ENCODE data around the gene CEBPZOS.

Gene CEBPZOS

GRCh38 chr2:37196320-37197195, at the start of gene CEBPZOS:
TSS of gene CEBPZOS (plus strand) at chr2:37196496. CDS start at chr2:37199705, 3,209 bp downstream.
- peak within 1 kb of the TSS; percentile 98 for H3K4me3 ChIP-seq (ENCODE audit: low read depth, low read length)
- no peak for TF ChIP-seq CTCF (IDR thresholded peaks at IDR 0.05; ENCODE audit: insufficient read depth, low read depth, low read length, missing control alignments)
- DNase-seq (ENCODE audit: low read depth) = peak; percentile 93

DNA sequence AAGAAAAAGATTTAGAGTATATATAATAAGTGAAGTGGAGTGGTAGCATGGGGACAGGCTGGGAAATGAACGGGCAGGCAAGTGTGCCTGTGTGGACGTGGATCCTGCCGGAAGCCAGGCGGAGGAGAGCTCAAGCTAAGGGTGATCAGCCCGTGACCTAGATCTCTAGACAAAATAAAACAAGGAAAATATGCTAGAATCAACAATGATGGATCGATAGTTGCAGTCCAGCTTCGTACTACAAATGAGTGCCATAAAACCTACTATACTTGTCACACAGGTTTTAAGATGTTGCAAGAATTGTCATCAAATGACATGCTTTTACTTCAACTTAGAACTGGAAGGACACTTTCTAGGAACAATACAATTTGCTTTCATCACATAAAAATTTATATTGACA, 48.0 kb upstream of the CEBPZOS start:
- H3K4me3 ChIP-seq (ENCODE audit: low read depth, low read length) = no peak overlapping the region
- no peak for DNase-seq (ENCODE audit: low read depth)
- no peak for TF ChIP-seq CTCF (IDR thresholded peaks at IDR 0.05; ENCODE audit: insufficient read depth, low read depth, low read length, missing control alignments)

DNA sequence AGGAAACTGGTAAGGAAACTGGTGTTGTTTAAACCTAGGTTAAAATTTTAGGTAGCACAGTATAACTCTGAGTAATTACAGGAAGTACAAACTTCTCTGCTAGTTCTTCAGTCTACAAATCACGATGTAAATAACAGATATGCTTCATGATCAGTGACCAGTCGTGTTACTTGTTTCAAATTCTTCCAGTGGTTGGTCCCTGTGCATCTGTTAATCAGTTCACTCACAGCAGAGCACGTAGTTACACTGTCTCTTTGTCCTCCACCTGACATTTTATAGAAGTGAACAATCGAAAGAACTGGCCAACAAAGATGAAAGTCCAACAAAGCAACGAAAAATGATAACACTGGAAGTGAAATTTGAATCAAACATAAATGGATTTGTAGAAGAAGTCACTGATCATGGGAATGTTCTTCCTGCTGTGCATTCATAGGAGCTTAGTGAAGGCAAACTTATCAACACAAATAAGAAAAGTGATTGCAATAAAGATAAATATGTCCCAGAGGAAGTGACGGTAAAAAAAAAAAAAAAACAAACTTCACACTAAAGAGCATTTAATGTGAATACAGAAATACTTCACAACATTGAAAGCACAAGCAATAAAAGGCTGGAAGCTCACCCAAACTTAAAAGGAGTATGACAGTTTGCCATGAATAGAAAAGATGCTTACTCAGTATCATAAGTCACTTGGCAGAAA, 46.5 kb upstream of the CEBPZOS start:
- no peak for DNase-seq (ENCODE audit: low read depth)
- TF ChIP-seq CTCF (IDR thresholded peaks at IDR 0.05; ENCODE audit: insufficient read depth, low read depth, low read length, missing control alignments) = no peak
- H3K4me3 ChIP-seq (ENCODE audit: low read depth, low read length) = no peak overlapping the region

DNA sequence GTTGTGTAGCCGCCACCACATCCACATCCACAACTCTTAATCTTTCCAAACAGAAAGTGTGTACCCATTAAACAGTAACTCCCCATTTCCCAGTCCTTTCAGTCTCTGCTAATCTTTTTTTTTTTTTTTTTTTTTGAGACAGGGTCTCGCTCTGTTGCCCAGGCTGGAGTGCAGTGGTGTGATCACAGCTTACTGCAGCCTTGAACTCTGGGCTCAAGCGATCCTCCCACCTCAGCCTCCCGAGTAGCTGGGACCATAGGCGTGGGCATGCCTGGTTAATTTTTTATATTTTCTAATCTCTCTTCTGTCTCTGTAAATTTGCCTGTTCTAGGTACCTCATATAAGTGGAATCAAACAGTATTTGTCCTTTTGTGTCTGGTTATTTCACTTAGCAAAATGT, 43.1 kb upstream of the CEBPZOS start:
- no peak overlapping the region for H3K4me3 ChIP-seq (ENCODE audit: low read depth, low read length)
- DNase-seq (ENCODE audit: low read depth) = no peak

GRCh38 chr2:37154785-37155184, 41.5 kb upstream of the CEBPZOS start:
- TF ChIP-seq CTCF (IDR thresholded peaks at IDR 0.05; ENCODE audit: insufficient read depth, low read depth, low read length, missing control alignments) = no peak
- H3K4me3 ChIP-seq (ENCODE audit: low read depth, low read length) = no peak overlapping the region

More for the DNA sequence above, 43.1 kb upstream of the CEBPZOS start:
- TF ChIP-seq CTCF (IDR thresholded peaks at IDR 0.05; ENCODE audit: insufficient read depth, low read depth, low read length, missing control alignments) = no peak

DNA sequence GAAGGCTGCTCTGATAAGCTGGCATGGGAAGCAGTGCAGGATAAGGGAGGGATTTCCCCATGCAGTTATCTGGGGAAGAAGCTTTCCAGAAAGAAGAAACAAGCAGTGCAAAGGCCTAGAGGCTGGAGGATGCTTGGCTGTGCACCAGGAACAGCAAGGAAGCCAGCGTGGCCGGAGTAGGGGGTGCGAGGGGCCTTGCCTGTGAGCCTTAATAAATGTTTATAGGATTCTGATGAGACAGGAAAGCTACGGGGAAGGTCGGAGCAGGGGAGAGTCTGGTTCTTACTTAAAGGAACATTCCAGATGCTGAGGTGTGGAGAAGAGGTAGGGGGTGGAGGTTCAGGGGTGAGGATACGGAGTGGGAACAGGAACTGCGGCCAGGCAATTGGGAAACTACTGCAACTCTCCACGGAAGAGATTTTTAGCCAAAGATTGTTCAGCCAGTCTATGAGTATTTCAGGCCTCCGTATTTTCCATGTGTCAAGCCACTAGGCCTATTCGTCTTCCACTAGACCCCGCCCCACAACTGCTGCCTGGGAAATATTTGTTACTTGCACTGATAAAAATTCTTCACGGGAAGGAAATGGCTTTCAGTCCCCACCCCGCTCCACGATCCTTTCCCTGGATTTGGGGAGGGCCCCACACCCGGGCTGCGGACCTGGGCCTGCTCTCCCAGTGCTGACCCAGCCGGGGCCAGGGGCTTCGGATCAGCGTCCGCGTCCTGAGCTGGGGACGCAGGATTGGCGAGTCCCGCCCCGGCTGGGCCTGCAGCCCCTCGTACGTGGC, 40.0 kb upstream of the CEBPZOS start:
- no peak for TF ChIP-seq CTCF (IDR thresholded peaks at IDR 0.05; ENCODE audit: insufficient read depth, low read depth, low read length, missing control alignments)
- H3K4me3 ChIP-seq (ENCODE audit: low read depth, low read length) = peak overlapping the region; percentile 89
- DNase-seq (ENCODE audit: low read depth) = peak; percentile 37

More at GRCh38 chr2:37154785-37155184, 41.5 kb upstream of the CEBPZOS start:
- no peak for DNase-seq (ENCODE audit: low read depth)
